ENCODE data around the gene THRAP3.

GRCh38 chr1:36273024-36273423, 48.8 kb downstream of the THRAP3 start:
- TF ChIP-seq EZH2 (IDR thresholded peaks at IDR 0.05; ENCODE audit: low read depth), result no peak
- TF ChIP-seq CTCF (conservative IDR thresholded peaks at IDR 0.05), result no peak
